Measurements from ENCODE around the gene FEM1B.

The FEM1B gene

DNA sequence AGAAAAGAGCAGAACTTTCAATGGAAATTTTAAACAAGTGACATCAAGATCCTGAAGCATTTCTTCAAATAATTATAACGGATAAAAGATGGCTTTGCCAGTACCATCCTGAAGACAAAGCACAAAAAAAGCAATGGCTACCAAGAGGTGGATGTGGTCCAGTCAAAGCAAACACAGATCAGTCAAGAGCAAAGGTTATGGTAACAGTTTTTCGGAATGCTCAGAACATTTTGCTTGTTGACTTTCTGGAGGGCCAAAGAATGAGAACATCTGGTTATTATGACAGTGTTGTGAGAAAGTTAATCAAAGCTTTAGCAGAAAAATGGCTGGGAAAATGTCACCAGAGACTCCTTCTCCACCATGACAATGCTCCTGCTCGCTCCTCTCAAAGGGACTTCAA, 31.5 kb downstream of the FEM1B start:
- DNase-seq (ENCODE audit: low read depth) = no peak

GRCh38 chr15:68310178-68310803, 32.7 kb downstream of the FEM1B start:
- DNase-seq (ENCODE audit: low read depth) = no peak

- DNase-seq (ENCODE audit: low read depth) = no peak
Measured at GRCh38 chr15:68310804-68311463, 33.4 kb downstream of the FEM1B start.

- no peak for DNase-seq (ENCODE audit: low read depth)
Measured at GRCh38 chr15:68311464-68311835, 33.9 kb downstream of the FEM1B start.

DNA sequence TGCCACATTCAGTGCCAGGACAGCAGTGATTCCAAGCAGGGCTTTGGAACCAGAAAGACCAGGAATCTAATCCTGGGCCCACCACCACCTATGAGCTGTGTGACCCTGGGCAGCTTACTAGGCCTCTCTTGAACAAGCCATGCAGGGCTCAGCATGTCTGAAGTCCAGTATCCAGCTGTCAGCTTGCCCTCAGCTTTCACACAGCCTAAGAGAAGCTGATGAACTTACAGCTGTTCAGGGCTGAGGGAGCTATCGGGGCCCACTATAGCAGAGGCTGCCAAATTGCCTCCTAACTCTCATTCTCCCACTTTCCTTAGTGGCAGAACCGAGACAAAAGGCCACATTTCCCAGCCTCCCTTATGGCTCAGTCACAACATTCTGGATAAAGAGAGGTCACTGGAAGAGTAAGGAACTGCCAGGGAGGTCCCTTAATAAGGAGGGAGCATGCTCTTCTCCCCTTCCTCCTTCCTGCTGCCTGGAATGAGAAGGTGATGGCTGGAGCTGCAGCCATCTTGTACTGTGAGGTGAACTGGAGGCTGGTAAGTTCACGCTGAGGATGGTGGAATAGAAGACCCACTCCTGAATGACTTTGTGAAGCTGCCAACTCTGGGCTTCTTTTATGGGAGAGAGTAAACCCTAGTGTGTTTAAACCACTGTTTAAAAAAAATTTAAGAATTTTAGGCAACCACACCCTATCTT, 34.5 kb downstream of the FEM1B start:
- DNase-seq (ENCODE audit: low read depth) = no peak

DNA sequence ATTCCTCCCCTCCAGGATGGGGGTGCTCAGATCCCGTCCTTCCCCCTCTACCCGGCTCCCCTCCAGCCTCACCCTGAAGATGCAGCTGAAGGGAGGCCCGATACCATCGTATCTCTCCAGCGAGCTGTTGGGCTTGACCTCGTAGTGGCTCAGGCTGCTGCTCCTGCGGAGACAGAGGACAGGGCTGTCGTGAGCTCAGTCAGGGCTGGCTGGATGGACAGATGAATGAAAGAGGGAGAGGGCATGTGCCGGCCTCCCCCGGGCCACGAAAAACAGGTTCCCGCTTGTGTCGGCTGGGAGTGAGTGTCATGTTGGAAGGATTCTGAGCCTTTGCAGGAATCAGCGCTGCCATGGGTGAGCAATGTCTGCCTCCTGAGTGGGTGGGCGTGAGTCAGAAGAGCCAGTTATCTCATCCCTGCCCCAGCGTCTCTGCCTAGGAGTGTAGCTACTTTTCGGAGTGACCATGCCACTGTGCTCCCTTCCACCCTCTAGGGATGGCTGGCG, 35.2 kb downstream of the FEM1B start:
- DNase-seq (ENCODE audit: low read depth) = no peak

GRCh38 chr15:68313501-68314410, 36.2 kb downstream of the FEM1B start:
- no peak for DNase-seq (ENCODE audit: low read depth)

DNA sequence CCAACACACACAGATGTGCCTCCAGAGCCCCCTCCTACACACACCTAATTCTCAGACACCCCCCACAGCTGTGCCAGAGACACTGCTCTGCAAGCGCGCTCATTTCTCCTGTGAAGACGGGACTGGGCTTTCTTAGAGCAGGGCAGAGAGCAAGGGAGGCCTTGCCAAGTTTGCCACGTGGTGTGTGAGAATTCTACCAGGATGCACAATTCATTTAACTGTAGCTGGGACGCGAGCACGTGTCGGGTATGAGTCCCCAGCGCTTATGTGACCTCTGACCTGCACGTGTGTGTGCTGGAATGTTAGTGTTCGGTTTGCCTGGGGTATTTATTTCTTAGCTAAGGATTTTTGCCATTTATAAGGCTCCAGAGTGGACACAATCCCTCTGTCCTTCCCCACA, 37.0 kb downstream of the FEM1B start:
- no peak for DNase-seq (ENCODE audit: low read depth)

DNA sequence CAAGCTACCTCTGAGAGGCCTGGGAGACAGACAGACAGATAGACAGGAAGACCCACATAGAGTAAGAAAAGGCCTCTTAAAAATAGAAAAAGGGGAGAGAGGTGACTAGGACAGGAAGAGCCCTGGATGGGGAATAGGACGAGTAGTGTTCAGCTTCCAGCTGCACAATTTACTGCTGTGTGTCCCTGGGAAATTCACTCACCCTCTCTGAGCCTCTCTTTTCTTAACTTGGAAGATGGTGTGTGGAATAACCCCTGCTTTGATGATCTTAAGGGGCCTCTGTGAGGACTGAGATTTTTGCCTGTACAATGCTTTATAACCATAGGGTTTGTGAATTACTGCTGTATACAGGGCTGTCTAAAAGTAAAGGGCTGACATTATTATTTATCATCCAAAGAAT, 37.5 kb downstream of the FEM1B start:
- DNase-seq (ENCODE audit: low read depth) = no peak

GRCh38 chr15:68315495-68316031, 38.0 kb downstream of the FEM1B start:
- no peak for DNase-seq (ENCODE audit: low read depth)

- DNase-seq (ENCODE audit: low read depth) = no peak
Measured at GRCh38 chr15:68316061-68316804, 38.7 kb downstream of the FEM1B start.

- DNase-seq (ENCODE audit: low read depth) = no peak
Measured at GRCh38 chr15:68317281-68318007, 39.9 kb downstream of the FEM1B start.

- DNase-seq (ENCODE audit: low read depth) = no peak
Measured at GRCh38 chr15:68318008-68318835, 40.7 kb downstream of the FEM1B start.

DNA sequence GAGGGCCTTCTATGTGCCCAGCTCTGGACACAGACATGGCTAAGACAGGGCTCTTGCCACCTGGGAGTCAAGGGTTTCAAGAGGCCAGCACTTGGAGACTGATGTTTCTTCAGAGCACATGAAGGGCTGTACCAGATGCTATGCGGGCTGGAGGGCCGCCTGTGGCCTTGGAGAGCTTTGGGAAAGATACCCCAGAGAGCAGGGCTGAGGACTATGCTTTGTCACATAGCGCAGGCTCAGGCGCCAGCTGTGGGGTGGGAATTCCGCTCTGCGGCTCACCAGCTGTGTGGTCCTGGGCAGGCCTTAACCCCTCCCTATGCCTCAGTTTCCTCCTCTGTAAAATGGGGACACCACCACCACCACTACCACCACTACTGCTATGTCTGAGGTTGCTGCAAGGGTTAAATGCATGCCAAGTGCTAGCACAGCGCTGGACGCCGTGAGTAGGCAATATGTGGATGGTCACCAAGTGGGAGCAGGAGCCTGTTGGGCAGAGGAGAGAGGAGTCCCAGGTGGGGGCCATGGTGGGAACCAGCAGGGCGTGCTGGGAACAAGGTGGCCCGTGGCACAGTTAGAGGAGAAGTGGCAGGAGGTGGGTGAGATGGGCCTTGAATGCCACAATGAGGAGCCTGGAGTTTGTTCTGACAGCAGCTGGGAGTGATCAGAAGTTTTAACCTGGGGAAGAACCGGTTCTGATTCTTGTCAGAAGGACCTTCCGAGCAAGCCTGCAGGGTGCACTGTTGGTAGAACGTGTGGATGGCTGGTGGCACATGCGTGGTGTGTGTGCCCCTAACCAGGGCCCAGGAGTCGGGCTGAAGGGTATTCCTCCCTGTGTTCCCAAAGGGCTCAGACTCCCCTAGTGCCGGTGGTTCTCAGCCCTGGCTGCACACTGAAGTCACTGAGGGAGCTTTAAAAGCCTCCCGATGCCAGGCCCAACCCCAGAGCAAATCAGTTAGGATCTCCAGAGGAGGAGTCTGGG, 41.7 kb downstream of the FEM1B start:
- no peak for DNase-seq (ENCODE audit: low read depth)

- no peak for DNase-seq (ENCODE audit: low read depth)
Measured at GRCh38 chr15:68319997-68320396, 42.5 kb downstream of the FEM1B start.

DNA sequence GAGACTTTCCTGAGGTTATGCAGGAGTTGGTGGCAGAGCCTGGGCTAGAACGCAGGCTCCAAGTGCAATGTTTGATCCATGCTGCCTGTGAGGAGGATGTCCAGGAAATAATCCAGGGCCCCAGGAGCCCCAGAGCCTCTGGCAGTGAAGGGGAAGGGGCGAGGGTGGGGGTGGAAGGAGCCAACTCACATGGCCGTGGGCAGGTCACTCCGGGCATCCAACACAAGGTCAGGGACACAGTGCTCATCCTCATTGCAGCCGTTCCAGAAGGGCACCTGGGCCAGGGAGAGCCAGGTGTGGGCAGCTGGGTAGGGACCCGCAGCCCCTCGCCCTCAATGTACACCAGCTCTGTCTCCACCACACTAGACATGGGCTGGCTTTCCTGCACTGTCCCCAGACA, 43.7 kb downstream of the FEM1B start:
- no peak for DNase-seq (ENCODE audit: low read depth)

- DNase-seq (ENCODE audit: low read depth) = no peak
Measured at GRCh38 chr15:68322796-68323195, 45.3 kb downstream of the FEM1B start.

DNA sequence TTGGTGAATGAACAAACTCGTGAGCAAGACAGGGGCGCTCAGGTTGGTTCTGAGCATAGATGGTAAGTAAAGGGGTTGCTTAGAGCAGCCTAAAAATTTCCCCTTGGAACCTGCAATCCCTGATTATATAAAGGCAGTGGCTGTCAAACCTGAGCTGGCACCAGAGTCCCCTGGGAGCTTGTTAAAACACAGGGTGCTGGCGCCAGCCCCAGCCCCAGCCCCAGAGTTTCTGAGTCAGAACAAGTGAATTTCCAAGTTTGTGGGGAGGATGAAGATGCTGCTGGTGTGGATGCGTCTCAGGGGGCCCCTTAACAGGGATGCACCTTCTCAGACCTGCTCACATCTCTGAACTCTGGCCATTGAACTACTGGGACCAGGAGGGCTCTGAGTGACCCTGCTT, 48.2 kb downstream of the FEM1B start:
- DNase-seq (ENCODE audit: low read depth) = no peak

Data from stimulated activated CD8-positive, alpha-beta memory T cell treated with anti-CD3 and anti-CD28 coated beads, Interleukin-4, amount 100 ng/mL, for 24 hours (primary cell).